ENCODE data around the gene KRTAP10-6.
"Not testable (repeated sequence)": the region's sequence is repeated elsewhere in the genome, so short reads cannot be mapped to it uniquely, and the experiment has no call there.

KRTAP10-6 gene

GRCh38 chr21:44617071-44617501 is 24.8 kb upstream of the KRTAP10-6 start:
- no peak for DNase-seq (ENCODE audit: low read depth)

GRCh38 chr21:44616591-44616926 is 24.3 kb upstream of the KRTAP10-6 start:
- no peak for DNase-seq (ENCODE audit: low read depth)

GRCh38 chr21:44615911-44616590 is 23.7 kb upstream of the KRTAP10-6 start:
- DNase-seq (ENCODE audit: low read depth) = no peak

- no peak for DNase-seq (ENCODE audit: low read depth)
Measured at GRCh38 chr21:44615466-44615865, 23.2 kb upstream of the KRTAP10-6 start.

GRCh38 chr21:44614961-44615391 is 22.7 kb upstream of the KRTAP10-6 start:
- no peak for DNase-seq (ENCODE audit: low read depth)

GRCh38 chr21:44614161-44614631 is 21.9 kb upstream of the KRTAP10-6 start:
- no peak for DNase-seq (ENCODE audit: low read depth)

- no peak for DNase-seq (ENCODE audit: low read depth)
Measured at GRCh38 chr21:44613386-44614155, 21.3 kb upstream of the KRTAP10-6 start.

GRCh38 chr21:44612669-44613229 is 20.4 kb upstream of the KRTAP10-6 start:
- no peak for DNase-seq (ENCODE audit: low read depth)

- DNase-seq (ENCODE audit: low read depth) = no peak
Measured at GRCh38 chr21:44612029-44612486, 19.8 kb upstream of the KRTAP10-6 start, which contains the start of gene KRTAP10-8. Gene KRTAP10-8, plus strand, starts transcription at chr21:44612079. Its CDS starts 22 bp downstream, at chr21:44612101.

- DNase-seq (ENCODE audit: low read depth) = no peak
Measured at GRCh38 chr21:44611551-44611950, 19.2 kb upstream of the KRTAP10-6 start.

GRCh38 chr21:44610157-44610843 is 18.0 kb upstream of the KRTAP10-6 start:
- not testable (repeated sequence) for DNase-seq (ENCODE audit: low read depth)

- DNase-seq (ENCODE audit: low read depth) = no peak
Measured at GRCh38 chr21:44609193-44609592, 16.9 kb upstream of the KRTAP10-6 start.

GRCh38 chr21:44606495-44606894 is 14.2 kb upstream of the KRTAP10-6 start:
- DNase-seq (ENCODE audit: low read depth) = no peak

GRCh38 chr21:44603911-44604310 is 11.6 kb upstream of the KRTAP10-6 start:
- DNase-seq (ENCODE audit: low read depth) = no peak

GRCh38 chr21:44603109-44603875 is 11.0 kb upstream of the KRTAP10-6 start:
- DNase-seq (ENCODE audit: low read depth) = no peak

GRCh38 chr21:44602463-44602850 is 10.2 kb upstream of the KRTAP10-6 start:
- DNase-seq (ENCODE audit: low read depth) = no peak

- no peak for DNase-seq (ENCODE audit: low read depth)
Measured at GRCh38 chr21:44601596-44602462, 9.5 kb upstream of the KRTAP10-6 start.

- DNase-seq (ENCODE audit: low read depth) = not testable (repeated sequence)
Measured at GRCh38 chr21:44601091-44601490, 8.8 kb upstream of the KRTAP10-6 start.

- not testable (repeated sequence) for DNase-seq (ENCODE audit: low read depth)
Measured at GRCh38 chr21:44600118-44600978, 8.0 kb upstream of the KRTAP10-6 start, which contains the start of gene KRTAP10-7. Gene KRTAP10-7, plus strand, starts transcription at chr21:44600597. Its CDS starts 25 bp downstream, at chr21:44600622.

Measured in ELR (cell line).